CD14-positive monocyte (primary cell): ENCODE measurements around the gene ARHGEF16. TPM values are rescaled to one million over a fixed set of nuclear protein-coding genes. Genes with fewer than 3 reads are reported as not detected.

Source experiments
- DNase-seq, 3 donors: peaks; one replicate each; pipeline ENCODE4 v3.0.0-alpha.2; 2011 to 2022
- H2AFZ ChIP-seq: 2 replicates; pipeline ENCODE4 v1.6.0; 2012; ENCODE audit warnings: mild to moderate bottlenecking, low read depth, low read length, inconsistent platforms; ENCODE audit not compliant: insufficient read depth, poor library complexity, severe bottlenecking
- H3K27ac ChIP-seq, 2 donors: 1 replicate in 1 of 2; 2 replicates in 1 of 2; pipeline ENCODE4 v1.5.1; 2012 to 2013; ENCODE audit warnings: low read length in 2 of 2, control low read depth in 1 of 2, inconsistent platforms in 1 of 2, low read depth in 1 of 2, mild to moderate bottlenecking in 1 of 2
- H3K27me3 ChIP-seq, 2 donors: one replicate each; pipeline versions ENCODE4 v1.6.0 to v1.6.1; 2011 to 2013; ENCODE audit warnings: low read length in 2 of 2; ENCODE audit not compliant: control insufficient read depth in 2 of 2, insufficient read depth in 2 of 2
- H3K36me3 ChIP-seq, 2 donors: replicated peaks in 1 of 2; 1 replicate in 1 of 2; 2 replicates in 1 of 2; pipeline versions ENCODE4 v1.5.1 to v1.6.1; 2012 to 2013; ENCODE audit warnings: low read length in 2 of 2, control low read depth in 1 of 2, inconsistent platforms in 1 of 2, mild to moderate bottlenecking in 1 of 2; ENCODE audit not compliant: insufficient read depth in 2 of 2, control insufficient read depth in 1 of 2
- H3K4me1 ChIP-seq, 2 donors: 1 replicate in 1 of 2; 2 replicates in 1 of 2; pipeline versions ENCODE4 v1.5.1 to v1.6.1; 2012 to 2013; ENCODE audit warnings: low read length in 2 of 2, control low read depth in 1 of 2, inconsistent platforms in 1 of 2, mild to moderate bottlenecking in 1 of 2, moderate library complexity in 1 of 2; ENCODE audit not compliant: insufficient read depth in 2 of 2, control insufficient read depth in 1 of 2
- H3K4me2 ChIP-seq: replicated peaks from 2 replicates; pipeline ENCODE3; 2012; ENCODE audit warnings: low read length, moderate library complexity, mild to moderate bottlenecking; ENCODE audit not compliant: poor library complexity, severe bottlenecking; ENCODE audit errors: extremely low read depth
- H3K4me3 ChIP-seq, 3 experiments: fragments of 200-600 bp in 1 of 3; sonication (generic) in 1 of 3; replicated peaks in 1 of 3; 1 replicate in 2 of 3; 2 replicates in 1 of 3; pipeline ENCODE4 v1.5.1; 2011 to 2013; ENCODE audit warnings: low read length in 3 of 3, mild to moderate bottlenecking in 3 of 3, control low read depth in 2 of 3, low read depth in 2 of 3, inconsistent platforms in 1 of 3, moderate library complexity in 1 of 3
- H3K79me2 ChIP-seq: 2 replicates; pipeline ENCODE4 v1.6.0; 2012; ENCODE audit warnings: mild to moderate bottlenecking, control low read depth, inconsistent platforms, low read length, moderate library complexity; ENCODE audit not compliant: insufficient read depth
- H3K9ac ChIP-seq: 2 replicates; pipeline ENCODE4 v1.6.0; 2017; ENCODE audit warnings: low read length, mild to moderate bottlenecking; ENCODE audit not compliant: insufficient read depth, poor library complexity, severe bottlenecking
- H3K9me3 ChIP-seq, 2 donors: replicated peaks in 1 of 2; 1 replicate in 1 of 2; 2 replicates in 1 of 2; pipeline versions ENCODE4 v1.5.1 to v1.6.1; 2012 to 2013; ENCODE audit warnings: low read length in 2 of 2, control low read depth in 1 of 2; ENCODE audit not compliant: control insufficient read depth in 1 of 2, insufficient read depth in 1 of 2
- H4K20me1 ChIP-seq: 2 replicates; pipeline ENCODE4 v1.6.0; 2012; ENCODE audit warnings: mild to moderate bottlenecking, low read length, control low read depth, moderate library complexity; ENCODE audit not compliant: insufficient read depth
- H3K27ac Mint-ChIP-seq, 7 donors: one replicate each; pipeline ENCODE4 v1.8.0; 2020; ENCODE audit warnings: mild to moderate bottlenecking in 7 of 7, mixed read lengths in 7 of 7, moderate library complexity in 6 of 7, inconsistent platforms in 2 of 7
- H3K27me3 Mint-ChIP-seq, 3 donors: one replicate each; pipeline ENCODE4 v1.8.0; 2021 to 2022; ENCODE audit warnings: low read depth in 3 of 3, mild to moderate bottlenecking in 3 of 3, mixed read lengths in 3 of 3, moderate library complexity in 3 of 3, inconsistent platforms in 1 of 3
- H3K36me3 Mint-ChIP-seq, 2 donors: one replicate each; pipeline ENCODE4 v1.8.0; 2020; ENCODE audit warnings: mixed read lengths in 2 of 2, inconsistent platforms in 1 of 2, mild to moderate bottlenecking in 1 of 2
- H3K4me1 Mint-ChIP-seq: one replicate; pipeline ENCODE4 v1.8.0; 2020; ENCODE audit warnings: mild to moderate bottlenecking, mixed read lengths
- H3K4me3 Mint-ChIP-seq, 2 donors: one replicate each; pipeline ENCODE4 v1.8.0; 2020; ENCODE audit warnings: mild to moderate bottlenecking in 2 of 2, mixed read lengths in 2 of 2, moderate library complexity in 1 of 2
- H3K9me3 Mint-ChIP-seq, 7 donors: one replicate each; pipeline ENCODE4 v1.8.0; 2020 to 2022; ENCODE audit warnings: mixed read lengths in 7 of 7, mild to moderate bottlenecking in 6 of 7, moderate library complexity in 6 of 7, inconsistent platforms in 2 of 7
- CTCF ChIP-seq: fragments of 200-600 bp; IDR thresholded peaks from one replicate; pipeline ENCODE4 v1.8.0; 2022; ENCODE audit warnings: antibody characterized with exemption, mild to moderate bottlenecking
- WGBS: methylation state at CpG from one replicate; pipeline ENCODE4 v1.1.5; 2013; ENCODE audit warnings: missing lambda C conversion rate; ENCODE audit not compliant: insufficient coverage; 5-methylcytosine and 5-hydroxymethylcytosine counted together
- intact Hi-C, 2 donors: fragments of 100-400 bp; cut with micrococcal nuclease; formaldehyde crosslinking; loops; one replicate each; pipeline versions ENCODE4 v1.15.0 to v1.15.1; 2023
- polyA plus RNA-seq, 3 donors: library from polyadenylated mRNA; depleted of rRNA in 1 of 3; unstranded in 2 of 3; stranded (reverse) in 1 of 3; fragments of 300-500 nt in 2 of 3; fragments of >200 nt in 1 of 3; fragmentation: Illumina TruSeq in 2 of 3; gene quantifications; 1 replicate in 2 of 3; 2 replicates in 1 of 3; pipeline ENCODE4 v1.2.3, GENCODE V29; 2012 to 2021

ARHGEF16 gene
- polyA plus RNA-seq, 3 donors = not detected

GRCh38 chr1:3432306-3432705 is 22.2 kb upstream of the ARHGEF16 start:
- Histone ChIP-seq H3K79me2 (no peaks in the 10 kb centered on the region), H3K9me3 (no peaks in the 10 kb centered on the region), H3K36me3 (no peaks in the 10 kb centered on the region), H3K27ac (no peak overlapping the region), H2AFZ (no peak overlapping the region), H3K4me3 (no peak overlapping the region), H4K20me1 (no peaks in the 10 kb centered on the region), H3K27me3 (no peaks in the 10 kb centered on the region), H3K9ac (no peak overlapping the region), H3K4me1 (no peaks in the 10 kb centered on the region), H3K4me2 (no peak overlapping the region)
- Mint-ChIP-seq H3K36me3 (no peaks in the 10 kb centered on the region), H3K27me3 (peaks cover 0 to 4% (median 1%) of the 10 kb centered on the region in 3 donors), H3K9me3 (no peaks in the 10 kb centered on the region), H3K4me1 (no peaks in the 10 kb centered on the region), H3K4me3 (no peak overlapping the region), H3K27ac (no peak overlapping the region)
- intact Hi-C loops = no loop called here
- WGBS = 84% methylated on average over 15 of the region's 15 CpGs
- no peak for DNase-seq
- TF ChIP-seq CTCF = no peak

DNA sequence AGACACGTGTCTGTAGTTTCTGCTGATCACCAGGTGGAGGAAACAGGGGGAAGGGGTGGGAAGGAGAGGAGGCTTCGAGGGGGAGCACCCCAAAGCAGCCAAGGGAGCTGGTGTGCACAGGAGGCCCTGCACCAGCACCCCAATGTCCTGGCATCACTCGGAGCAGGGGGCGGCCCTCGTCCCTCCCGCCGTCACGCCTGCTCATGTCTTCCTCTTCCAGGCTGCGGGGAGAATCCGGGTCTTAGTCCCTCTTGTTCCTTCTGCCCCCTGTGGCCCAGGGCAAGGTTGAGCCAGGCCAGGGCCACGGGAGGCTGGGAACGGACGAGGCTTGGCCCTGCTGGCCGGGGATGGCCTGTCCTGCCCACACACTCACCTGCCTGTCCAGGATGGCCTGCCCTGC is 21.4 kb upstream of the ARHGEF16 start:
- no peak overlapping the region for H3K4me3 Mint-ChIP-seq
- no peaks in the 10 kb centered on the region for H4K20me1 ChIP-seq
- TF ChIP-seq CTCF = no peak
- H3K79me2 ChIP-seq = no peaks in the 10 kb centered on the region
- H3K9me3 Mint-ChIP-seq = no peaks in the 10 kb centered on the region
- H3K4me3 ChIP-seq = no peak overlapping the region
- H3K27me3 ChIP-seq = no peaks in the 10 kb centered on the region
- WGBS = 94% methylated on average over 14 of the region's 14 CpGs
- H3K27ac Mint-ChIP-seq = no peak overlapping the region
- no peak overlapping the region for H3K27ac ChIP-seq
- no peak overlapping the region for H3K9ac ChIP-seq
- H3K36me3 Mint-ChIP-seq = no peaks in the 10 kb centered on the region
- H2AFZ ChIP-seq = no peak overlapping the region
- H3K4me1 ChIP-seq = no peaks in the 10 kb centered on the region
- intact Hi-C loops = no loop called here
- H3K36me3 ChIP-seq = no peaks in the 10 kb centered on the region
- no peak overlapping the region for H3K4me2 ChIP-seq
- no peaks in the 10 kb centered on the region for H3K4me1 Mint-ChIP-seq
- DNase-seq = no peak
- no peaks in the 10 kb centered on the region for H3K9me3 ChIP-seq
- H3K27me3 Mint-ChIP-seq = peaks cover 0 to 4% (median 1%) of the 10 kb centered on the region in 3 donors
